ENCODE data around the gene MAFF. TPM values are rescaled to one million over a fixed set of nuclear protein-coding genes. Genes with fewer than 3 reads are reported as not detected.

MAFF gene
- total and polyA plus RNA-seq, 9 of the 15 experiments (the other 6 are each of a cell fraction or from before 2014, with no cell fraction given) = 0.51 to 8.0 (median 5.4) TPM

DNA sequence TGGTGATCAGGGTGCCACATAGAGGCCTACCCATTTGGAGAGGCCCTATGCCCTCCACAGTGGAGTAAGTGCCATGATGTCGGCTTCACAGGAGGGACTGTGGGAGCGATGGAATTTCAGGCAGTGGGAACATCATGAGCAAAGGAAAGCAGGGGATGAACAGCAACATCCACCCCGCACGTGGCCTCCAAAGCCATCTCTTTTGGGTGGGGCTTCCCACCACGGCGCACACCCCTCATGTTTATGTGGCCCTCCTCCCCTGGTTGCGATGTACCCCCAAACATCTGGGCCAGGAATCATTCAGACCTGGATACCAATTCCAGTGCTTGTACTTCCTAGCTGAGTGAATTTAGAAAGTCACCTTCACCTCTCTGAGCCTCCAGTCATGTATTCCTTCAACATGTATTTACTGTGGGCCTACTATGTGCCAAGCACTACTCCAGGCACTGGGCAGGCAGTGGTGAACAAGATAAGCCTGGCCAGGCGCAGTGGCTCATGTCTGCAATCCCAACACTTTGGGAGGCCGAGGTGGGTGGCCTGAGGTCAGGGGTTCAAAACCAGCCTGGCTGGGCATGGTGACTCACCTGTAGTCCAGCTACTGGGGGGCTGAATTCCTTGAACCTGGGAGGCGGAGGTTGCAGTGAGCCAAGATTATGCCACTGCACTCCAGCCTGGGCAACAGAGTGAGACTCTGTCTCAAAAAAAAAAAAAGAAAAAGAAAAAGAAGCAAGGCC, 1.8 kb upstream of the MAFF start:
- in situ Hi-C loops (cut with MboI) (no loop called here), intact Hi-C loops (cut with micrococcal nuclease) (loop anchor here (10.0 kb wide), 1 partner anchor 85 kb away; the partner anchor contains the start of gene BAIAP2L2)
- CTCF ChIA-PET (ENCODE audit: low intra/inter-chr PET ratio) = no interaction called here

GRCh38 chr22:38201371-38201710, 453 bp upstream of the MAFF start:
- H3K9me1 ChIP-seq (ENCODE audit: control insufficient read depth, insufficient read depth, low read length) = no peaks in the 10 kb centered on the region
- DNase-seq (ENCODE audit: extremely low read depth in 1 of 4, low spot score in 3 of 4) = no peak
- 8% methylated on average over 7 of the region's 8 CpGs for WGBS (ENCODE audit: insufficient coverage, low coverage, missing lambda C conversion rate)
- no peak for ATAC-seq
- peaks cover 4 to 24% of the 10 kb centered on the region in 2 experiments; a peak in 3 of 5 replicates for H3K4me1 ChIP-seq (replicated peaks in 1 of 2; ENCODE audit: control insufficient read depth in 2 of 2, insufficient read depth in 2 of 2, low read length in 2 of 2)
- H3K4me2 ChIP-seq (ENCODE audit: insufficient read depth, low read length) = peak overlapping the region; percentile 85
- H2AFZ ChIP-seq (ENCODE audit: low read depth, low read length) = peak overlapping the region; percentile 96
- POLR2A ChIA-PET = interaction anchor here (0.5 to 4.9 kb wide), 18 partner anchors 9 to 313 kb away, joined by 3 to 44 read pairs (median 4); partner anchors contain the start of gene PLA2G6
- H3K27me3 ChIP-seq (ENCODE audit: control insufficient read depth in 2 of 2, insufficient read depth in 2 of 2, low read length in 2 of 2) = no peaks in the 10 kb centered on the region
- intact Hi-C loops (cut with micrococcal nuclease) = loop anchor here (10.0 kb wide), 1 partner anchor 87 kb away; the partner anchor contains the start of gene BAIAP2L2
- H3K36me3 ChIP-seq (ENCODE audit: control insufficient read depth, insufficient read depth, low read length) = no peaks in the 10 kb centered on the region
- peaks cover 18% of the 10 kb centered on the region; the same call in 1 of the 2 replicates for H4K20me1 ChIP-seq (replicated peaks; ENCODE audit: control insufficient read depth, insufficient read depth, low read length)
- no TSS peak for BruUV-seq (replicated peaks)
- CTCF ChIA-PET (ENCODE audit: low intra/inter-chr PET ratio) = no interaction called here
- H3K9me3 ChIP-seq (replicated peaks; ENCODE audit: control insufficient read depth, insufficient read depth, low read depth, low read length) = no peaks in the 10 kb centered on the region
- peak; percentile 29 for FAIRE-seq
- H3K9ac ChIP-seq (ENCODE audit: insufficient read depth in 1 of 2, low read depth in 2 of 2, low read length in 2 of 2) = peak overlapping the region; percentile 60 to 86
- peaks cover 37% of the 10 kb centered on the region for H3K79me2 ChIP-seq (ENCODE audit: control insufficient read depth, insufficient read depth, low read length)
- H3K4me3 ChIP-seq = peak overlapping the region; percentile 33
- peak overlapping the region; percentile 53 for H3K27ac ChIP-seq (ENCODE audit: extremely low read depth, low read depth, low read length)
- in situ Hi-C loops (cut with MboI) = no loop called here
- TF ChIP-seq ZNF785 (CRISPR knock-in tag; IDR thresholded peaks at IDR 0.05) = no peak
- no peak for TF ChIP-seq NFE2 (IDR thresholded peaks at IDR 0.05; ENCODE audit: low read depth)
- TF ChIP-seq HNRNPLL (IDR thresholded peaks at IDR 0.05; ENCODE audit: low read depth, low read length, poor library complexity, severe bottlenecking) = no peak
- no peak for TF ChIP-seq POLR2AphosphoS2 (IDR thresholded peaks at IDR 0.05; ENCODE audit: low read length)
- TF ChIP-seq MAFF (IDR thresholded peaks at IDR 0.05; ENCODE audit: low read length) = no peak
- TF ChIP-seq HOMEZ (CRISPR knock-in tag; IDR thresholded peaks at IDR 0.05) = no peak
- TF ChIP-seq ZNF12 (CRISPR knock-in tag; IDR thresholded peaks at IDR 0.05) = no peak
- TF ChIP-seq HBP1 (CRISPR knock-in tag; IDR thresholded peaks at IDR 0.05) = no peak

More for the DNA sequence above, 1.8 kb upstream of the MAFF start:
- Histone ChIP-seq H3K79me2 (ENCODE audit: control insufficient read depth, insufficient read depth, low read length) (peaks cover 26% of the 10 kb centered on the region), H2AFZ (ENCODE audit: low read depth, low read length) (no peak overlapping the region), H3K9ac (ENCODE audit: insufficient read depth in 1 of 2, low read depth in 2 of 2, low read length in 2 of 2) (no peak overlapping the region), H3K36me3 (ENCODE audit: control insufficient read depth, insufficient read depth, low read length) (no peaks in the 10 kb centered on the region), H3K4me2 (ENCODE audit: insufficient read depth, low read length) (no peak overlapping the region), H3K9me1 (ENCODE audit: control insufficient read depth, insufficient read depth, low read length) (no peaks in the 10 kb centered on the region), H3K4me3 (no peak overlapping the region), H3K27ac (ENCODE audit: extremely low read depth, low read depth, low read length) (no peak overlapping the region), H3K9me3 (replicated peaks; ENCODE audit: control insufficient read depth, insufficient read depth, low read depth, low read length) (no peaks in the 10 kb centered on the region), H3K4me1 (replicated peaks in 1 of 2; ENCODE audit: control insufficient read depth in 2 of 2, insufficient read depth in 2 of 2, low read length in 2 of 2) (peaks cover 4 to 24% of the 10 kb centered on the region in 2 experiments; a peak in 3 of 5 replicates), H4K20me1 (replicated peaks; ENCODE audit: control insufficient read depth, insufficient read depth, low read length) (0 out of 2 replicates have a peak, but pooled peaks cover 9% of the 10 kb centered on the region), H3K27me3 (ENCODE audit: control insufficient read depth in 2 of 2, insufficient read depth in 2 of 2, low read length in 2 of 2) (no peaks in the 10 kb centered on the region)
- ATAC-seq (no peak), FAIRE-seq (no peak), DNase-seq (ENCODE audit: extremely low read depth in 1 of 4, low spot score in 3 of 4) (no peak)
- no TSS peak for BruUV-seq (replicated peaks)
- WGBS (ENCODE audit: insufficient coverage, low coverage, missing lambda C conversion rate) = 71% methylated on average over 8 of the region's 10 CpGs
- TF ChIP-seq ZNF134 (CRISPR knock-in tag; conservative IDR thresholded peaks at IDR 0.05) = no peak
- TF ChIP-seq ZKSCAN1 (IDR thresholded peaks at IDR 0.05; ENCODE audit: low read depth, low read length) = peak; percentile 94
- no peak for TF ChIP-seq SOX6 (IDR thresholded peaks at IDR 0.05)
- no peak for TF ChIP-seq RBM14 (IDR thresholded peaks at IDR 0.05; ENCODE audit: borderline replicate concordance, insufficient read depth, low read depth, low read length)
- no peak for TF ChIP-seq NEUROD1 (IDR thresholded peaks at IDR 0.05; ENCODE audit: borderline replicate concordance, low read depth, low read length, partially characterized antibody)
- POLR2A ChIA-PET = interaction anchor here (1.4 kb wide), 1 partner anchor 15 kb away, joined by 6 read pairs; no protein-coding TSS in a partner anchor
